Fibroblast of the aortic adventitia (primary cell): Measurements from ENCODE around the gene ZNF836. TPM values are rescaled to one million over a fixed set of nuclear protein-coding genes. Genes with fewer than 3 reads are reported as not detected.
"Not testable (repeated sequence)": the region's sequence is repeated elsewhere in the genome, so short reads cannot be mapped to it uniquely, and the experiment has no call there.

Source experiments
- DNase-seq: peaks from one replicate; pipeline ENCODE4 v3.0.0-alpha.2; 2010; ENCODE audit warnings: low read depth
- H3K4me3 ChIP-seq: 2 replicates; pipeline ENCODE4 v1.5.1; 2011; ENCODE audit warnings: low read depth, mild to moderate bottlenecking, control low read depth, low read length, moderate library complexity
- CTCF ChIP-seq: IDR thresholded peaks from 2 replicates; pipeline ENCODE4 v1.5.1; 2011; ENCODE audit warnings: mild to moderate bottlenecking, low read length, control low read depth, inconsistent platforms; ENCODE audit not compliant: insufficient read depth
- total RNA-seq: library from RNA; depleted of rRNA; stranded (reverse); fragments of >200 nt; gene quantifications from 2 replicates; pipeline ENCODE4 v1.2.3, GENCODE V29; 2012; ENCODE audit warnings: low replicate concordance

The ZNF836 gene
- total RNA-seq, 1 donor, result 11.3 TPM

GRCh38 chr19:52212572-52213255 is 41.3 kb upstream of the ZNF836 start:
- no peak overlapping the region for H3K4me3 ChIP-seq
- DNase-seq, result no peak
- TF ChIP-seq CTCF, result no peak

DNA sequence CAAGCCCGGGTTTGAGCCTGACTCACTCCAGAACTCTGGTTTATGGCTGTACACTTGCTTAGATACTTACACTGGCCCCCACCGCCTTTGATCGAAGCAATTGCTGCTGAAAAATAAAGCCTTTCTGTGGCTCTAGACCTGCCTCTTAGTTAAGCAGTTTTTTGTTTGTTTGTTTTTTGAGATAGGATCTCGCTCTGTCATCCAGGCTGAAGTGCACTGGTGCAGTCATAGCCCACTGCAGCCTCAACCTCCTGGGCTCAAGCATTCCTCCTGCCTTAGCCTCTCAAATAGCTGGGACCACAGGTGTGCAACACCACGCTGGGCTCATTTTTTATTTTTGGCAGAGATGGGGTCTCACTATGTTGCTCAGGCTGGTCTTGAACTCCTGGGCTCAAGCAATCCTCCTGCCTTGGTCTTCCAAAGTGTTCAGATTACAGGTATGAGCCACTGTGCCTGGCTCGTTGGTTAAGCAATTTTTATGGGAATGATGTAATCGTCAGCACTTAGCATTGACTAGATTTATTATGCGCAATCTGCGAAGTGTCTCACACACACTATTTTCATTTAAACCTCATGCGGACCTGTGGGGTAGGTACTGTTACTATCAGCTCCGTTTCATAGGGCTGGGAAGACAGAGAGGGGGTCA is 40.6 kb upstream of the ZNF836 start:
- TF ChIP-seq CTCF, result no peak
- no peak for DNase-seq

DNA sequence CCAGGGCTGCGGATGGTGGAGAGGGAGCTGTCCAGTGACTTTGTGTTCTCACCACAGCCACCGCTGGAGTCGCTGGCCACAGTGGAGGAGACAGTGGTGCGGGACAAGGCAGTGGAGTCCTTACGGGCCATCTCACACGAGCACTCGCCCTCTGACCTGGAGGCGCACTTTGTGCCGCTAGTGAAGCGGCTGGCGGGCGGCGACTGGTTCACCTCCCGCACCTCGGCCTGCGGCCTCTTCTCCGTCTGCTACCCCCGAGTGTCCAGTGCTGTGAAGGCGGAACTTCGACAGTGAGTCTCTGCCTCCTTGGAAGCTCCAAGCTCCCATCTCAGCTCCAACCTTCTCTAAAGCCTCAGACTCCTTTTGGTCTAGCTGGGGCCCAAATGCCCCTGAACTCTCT is 39.8 kb upstream of the ZNF836 start:
- DNase-seq, result no peak
- TF ChIP-seq CTCF, result no peak
- H3K4me3 ChIP-seq, result no peak overlapping the region

More for the DNA sequence above, 40.6 kb upstream of the ZNF836 start:
- H3K4me3 ChIP-seq, result no peak overlapping the region

- TF ChIP-seq CTCF, result no peak
- H3K4me3 ChIP-seq, result no peak overlapping the region
Observed at GRCh38 chr19:52206481-52206880, 35.1 kb upstream of the ZNF836 start.

DNA sequence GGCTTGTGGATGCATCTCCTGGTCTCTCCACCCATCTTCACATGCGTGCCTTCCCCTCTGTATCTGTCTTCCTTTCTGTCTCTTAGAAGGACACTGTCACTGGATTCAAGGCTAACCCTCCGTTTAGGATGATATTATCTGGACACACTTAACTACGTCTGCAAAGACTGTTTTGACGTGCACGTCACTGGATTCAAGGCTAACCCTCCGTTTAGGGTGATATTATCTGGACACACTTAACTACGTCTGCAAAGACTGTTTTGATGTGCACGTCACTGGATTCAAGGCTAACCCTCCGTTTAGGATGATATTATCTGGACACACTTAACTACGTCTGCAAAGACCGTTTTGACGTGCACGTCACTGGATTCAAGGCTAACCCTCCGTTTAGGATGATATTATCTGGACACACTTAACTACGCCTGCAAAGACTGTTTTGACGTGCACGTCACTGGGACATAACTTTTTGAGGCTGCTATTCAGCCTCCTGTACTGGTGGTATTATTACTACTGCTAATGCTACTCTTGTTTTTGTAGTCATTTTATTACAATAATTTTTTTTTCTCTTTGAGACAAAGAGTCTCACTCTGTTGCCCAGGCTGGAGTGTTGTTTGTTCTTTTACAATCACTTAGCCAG is 29.5 kb upstream of the ZNF836 start:
- H3K4me3 ChIP-seq, DNase-seq: not testable (repeated sequence)

More at GRCh38 chr19:52206481-52206880, 35.1 kb upstream of the ZNF836 start:
- DNase-seq, result no peak

- no peak for TF ChIP-seq CTCF
- H3K4me3 ChIP-seq, result no peak overlapping the region
- peak; percentile 84 for DNase-seq
Observed at GRCh38 chr19:52200044-52200443, 28.6 kb upstream of the ZNF836 start.

DNA sequence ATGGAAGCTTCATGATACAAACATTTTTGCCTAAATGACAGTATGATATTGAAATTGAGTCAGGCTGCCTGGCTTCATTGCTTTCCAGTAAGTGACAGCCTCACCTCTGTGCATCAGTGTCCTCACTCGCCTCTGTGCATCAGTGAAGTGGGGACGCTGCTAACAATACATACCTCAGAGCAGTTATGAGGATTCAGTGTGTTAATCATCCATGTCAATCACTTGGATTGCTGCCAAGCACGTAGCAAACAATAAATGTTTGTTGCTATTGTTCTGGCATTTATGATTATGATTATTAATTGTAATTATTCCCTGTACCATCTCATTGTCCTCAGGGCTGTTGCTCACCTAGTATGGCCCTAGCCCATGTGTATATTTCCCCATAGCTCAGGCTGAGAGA is 27.3 kb upstream of the ZNF836 start:
- no peak for TF ChIP-seq CTCF
- no peak for DNase-seq
- H3K4me3 ChIP-seq, result no peak overlapping the region
